ENCODE results near the gene GMCL2.

GRCh38 chr5:178189433-178189832 lies 2.3 kb upstream of the GMCL2 start:
- TF ChIP-seq CTCF (IDR thresholded peaks at IDR 0.05) (no peak), POLR2A (IDR thresholded peaks at IDR 0.05) (no peak)
